GM12878 (cell line): ENCODE results near the gene MGAT3. TPM values are rescaled to one million over a fixed set of nuclear protein-coding genes. Genes with fewer than 3 reads are reported as not detected.

Experiments
- ATAC-seq: fragments of 200-7000 bp; cut with Tn5 transposase; 3 replicates; pipeline ENCODE4 v1.9.1; 2020; ENCODE audit warnings: mild to moderate bottlenecking, moderate library complexity
- BruUV-seq: library from RNA; stranded (reverse); fragments of 400-500 nt; replicated peaks from 2 replicates; lab custom pipeline; 2021; lab: Mats Ljungman, UMichigan
- CTCF ChIA-PET: fragments of 300-600 bp; sonication (Branson Sonifier 250); formaldehyde crosslinking; extraction: SDS; loops from one replicate; lab custom pipeline; 2021; ENCODE audit warnings: inconsistent platforms; lab: Yijun Ruan, JAX
- POLR2A ChIA-PET: fragments of 350-600 bp; formaldehyde crosslinking; extraction: SDS; loops from one replicate; lab custom pipeline; 2021; ENCODE audit warnings: inconsistent platforms; lab: Charles Lee
- RAD21 ChIA-PET: fragments of 300-600 bp; sonication (Branson Sonifier 250); formaldehyde crosslinking; loops from one replicate; lab custom pipeline; 2023; ENCODE audit warnings: antibody characterized with exemption; ENCODE audit not compliant: unreplicated experiment; lab: Charles Lee
- SMC1A ChIA-PET: fragments of 300-600 bp; sonication (Branson Sonifier 250); formaldehyde crosslinking; loops from one replicate; lab custom pipeline; 2023; ENCODE audit not compliant: unreplicated experiment, uncharacterized antibody; lab: Charles Lee
- DNase-seq: peaks from one replicate; pipeline ENCODE4 v3.0.0-alpha.2; 2011; ENCODE audit warnings: low read depth, low spot score
- FAIRE-seq: peaks from 3 replicates; lab custom pipeline; 2011; peaks lifted over from hg19 to GRCh38; lab: Jason Lieb, UNC
- H2AFZ ChIP-seq: 2 replicates; pipeline ENCODE4 v1.6.0; 2011; ENCODE audit warnings: low read depth, low read length, control low read depth; ENCODE audit not compliant: control insufficient read depth
- H3K27ac ChIP-seq: 2 replicates; pipeline ENCODE4 v1.5.1; 2011; ENCODE audit warnings: control low read depth; ENCODE audit not compliant: control insufficient read depth, insufficient read depth
- H3K27me3 ChIP-seq, 2 experiments: replicated peaks in 1 of 2; 2 replicates each; pipeline versions ENCODE4 v1.6.0 to v1.6.1; 2011; ENCODE audit warnings: low read length in 1 of 2; ENCODE audit not compliant: control insufficient read depth in 2 of 2, insufficient read depth in 2 of 2
- H3K36me3 ChIP-seq, 2 experiments: 2 replicates each; pipeline ENCODE4 v1.5.1; 2011; ENCODE audit warnings: low read length in 1 of 2; ENCODE audit not compliant: control insufficient read depth in 2 of 2, insufficient read depth in 2 of 2
- H3K4me1 ChIP-seq: 2 replicates; pipeline ENCODE4 v1.6.1; 2011; ENCODE audit warnings: mild to moderate bottlenecking, low read length, moderate library complexity, mixed read lengths; ENCODE audit not compliant: control insufficient read depth, insufficient read depth
- H3K4me2 ChIP-seq: 2 replicates; pipeline ENCODE4 v1.6.0; 2011; ENCODE audit warnings: control low read depth; ENCODE audit not compliant: control insufficient read depth, insufficient read depth
- H3K4me3 ChIP-seq: fragments of 200-600 bp; sonication (generic); 2 replicates; pipeline ENCODE4 v1.5.1; 2016
- H3K79me2 ChIP-seq: 2 replicates; pipeline ENCODE4 v1.6.0; 2011; ENCODE audit warnings: low read length; ENCODE audit not compliant: control insufficient read depth, insufficient read depth
- H3K9ac ChIP-seq: 2 replicates; pipeline ENCODE4 v1.8.0; 2011; ENCODE audit warnings: low read length, control low read depth, mixed read lengths; ENCODE audit not compliant: control insufficient read depth, insufficient read depth
- H3K9me3 ChIP-seq: replicated peaks from 3 replicates; pipeline ENCODE4 v1.5.1; 2011; ENCODE audit warnings: mild to moderate bottlenecking, low read length; ENCODE audit not compliant: control insufficient read depth, insufficient read depth
- H4K20me1 ChIP-seq: 2 replicates; pipeline ENCODE4 v1.6.0; 2011; ENCODE audit not compliant: control insufficient read depth, insufficient read depth
- CBFB ChIP-seq: IDR thresholded peaks from 2 replicates; pipeline ENCODE4 v1.6.1; 2016; ENCODE audit warnings: antibody characterized with exemption, low read depth
- ESRRA ChIP-seq: IDR thresholded peaks from 2 replicates; pipeline ENCODE4 v1.6.1; 2012; ENCODE audit warnings: mild to moderate bottlenecking, low read length, improper control_type of control experiment
- LARP7 ChIP-seq: fragments of 450-650 bp; IDR thresholded peaks from 2 replicates; pipeline ENCODE4 v1.6.1; 2017; ENCODE audit warnings: mild to moderate bottlenecking
- NKRF ChIP-seq: fragments of 450-650 bp; conservative IDR thresholded peaks from 2 replicates; pipeline ENCODE4 v1.6.1; 2017; ENCODE audit warnings: mild to moderate bottlenecking, moderate library complexity
- POLR2A ChIP-seq: IDR thresholded peaks from 2 replicates; pipeline ENCODE4 v1.6.1; 2011; ENCODE audit warnings: low read depth, mild to moderate bottlenecking, low read length
- POLR2AphosphoS5 ChIP-seq: IDR thresholded peaks from 2 replicates; pipeline ENCODE4 v1.6.1; 2011; ENCODE audit warnings: mild to moderate bottlenecking, low read length, inconsistent platforms
- STAT3 ChIP-seq: IDR thresholded peaks from 2 replicates; pipeline ENCODE4 v1.6.1; 2011; ENCODE audit warnings: low read depth, low read length, improper control_type of control experiment
- TARDBP ChIP-seq: IDR thresholded peaks from 2 replicates; pipeline ENCODE4 v1.6.1; 2016; ENCODE audit warnings: borderline replicate concordance
- TCF12 ChIP-seq: IDR thresholded peaks from 2 replicates; pipeline ENCODE4 v1.6.1; 2011; ENCODE audit warnings: low read depth, mild to moderate bottlenecking, low read length
- YY1 ChIP-seq: IDR thresholded peaks from 2 replicates; pipeline ENCODE4 v1.6.1; 2011; ENCODE audit warnings: low read depth, mild to moderate bottlenecking, low read length
- ZNF274 ChIP-seq: IDR thresholded peaks from one replicate; pipeline ENCODE4 v1.8.0; 2011; ENCODE audit not compliant: insufficient read length, insufficient read depth
- WGBS: methylation state at CpG from one replicate; pipeline ENCODE4 v1.1.6; 2016; ENCODE audit warnings: low lambda C conversion rate; ENCODE audit not compliant: insufficient replicate concordance, insufficient coverage; ENCODE audit errors: missing lambda C conversion rate; 5-methylcytosine and 5-hydroxymethylcytosine counted together
- in situ Hi-C: fragments of 300-500 bp; cut with MboI; formaldehyde crosslinking; loops from 9 replicates; pipeline ENCODE4 v1.14.3; 2018; ENCODE audit warnings: mixed read lengths
- intact Hi-C: fragments of 100-400 bp; cut with micrococcal nuclease; formaldehyde crosslinking; loops from one replicate; pipeline ENCODE4 v1.14.2; 2022; ENCODE audit not compliant: unreplicated experiment
- polyA plus RNA-seq, 11 experiments: library from polyadenylated mRNA; depleted of rRNA in 4 of 11; unstranded in 6 of 11; stranded (reverse) in 5 of 11; fragments of >200 nt; fragmentation: Nextera tagmentation in 4 of 11; fragmentation: Illumina TruSeq in 1 of 11; extraction: Ambion mirVana in 4 of 11; extraction: Trizol in 1 of 11; gene quantifications; 1 replicate in 1 of 11; 2 replicates in 10 of 11; pipeline versions ENCODE4 v1.2.1 to v1.2.3, GENCODE V29; 2011 to 2016; ENCODE audit warnings: inconsistent platforms in 2 of 11, missing spikeins in 2 of 11, low read depth in 1 of 11
- total RNA-seq, 4 experiments: library from RNA; depleted of rRNA in 3 of 4; stranded (reverse); fragments of >200 nt in 3 of 4; fragmentation: Illumina TruSeq in 1 of 4; extraction: Trizol in 1 of 4; gene quantifications; 2 replicates each; pipeline versions ENCODE4 v1.2.1 to v1.2.3, GENCODE V29; 2013 to 2021

MGAT3 gene
- total and polyA plus RNA-seq, 10 of the 15 experiments (the other 5 are each of a cell fraction or from before 2014, with no cell fraction given): 0.32 to 40.2 (median 11.9) TPM

GRCh38 chr22:39515266-39516050 lies 58.6 kb downstream of the MGAT3 start:
- Histone ChIP-seq H3K27me3 (no peaks in the 10 kb centered on the region), H2AFZ (no peak overlapping the region), H3K27ac (no peak overlapping the region; the same call in 1 of the 2 replicates), H3K79me2 (peaks cover 24% of the 10 kb centered on the region), H3K36me3 (peaks cover 30 to 35% of the 10 kb centered on the region in 2 experiments; a peak in 3 of 4 replicates), H3K4me2 (0 out of 2 replicates have a peak overlapping the region, but pooled peaks have one; percentile 19), H4K20me1 (peaks cover 4% of the 10 kb centered on the region; the same call in 1 of the 2 replicates), H3K9ac (no peak overlapping the region), H3K9me3 (no peaks in the 10 kb centered on the region), H3K4me1 (peaks cover 16% of the 10 kb centered on the region), H3K4me3 (no peak overlapping the region)
- intact Hi-C loops: loop anchor here (5.0 kb wide), 1 partner anchor 118 kb away; the partner anchor contains the start of gene TAB1
- RAD21 ChIA-PET: interaction anchor here (0.7 to 3.2 kb wide), 9 partner anchors 13 to 172 kb away, joined by 3 to 17 read pairs (median 4); no protein-coding TSS in a partner anchor
- in situ Hi-C loops: loop anchor here (25.0 kb wide), 1 partner anchor 353 kb away; the partner anchor contains the start of gene CBX7
- SMC1A ChIA-PET: interaction anchor here (0.5 to 3.8 kb wide), 19 partner anchors 8 to 1115 kb away, joined by 3 to 30 read pairs (median 4); partner anchors contain the start of genes MIEF1 and TAB1
- CTCF ChIA-PET: interaction anchor here (0.8 to 8.0 kb wide), 31 partner anchors 8 to 366 kb away, joined by 3 to 75 read pairs (median 7); partner anchors contain the start of genes MIEF1, RPS19BP1 and TAB1
- no peak for TF ChIP-seq YY1
- peak; percentile 40; the same call in 1 of the 2 replicates for TF ChIP-seq POLR2A
- no TSS peak for BruUV-seq
- FAIRE-seq (no peak), DNase-seq (no peak), ATAC-seq (no peak)
- 78% methylated on average over 12 of the region's 12 CpGs for WGBS
- POLR2A ChIA-PET: interaction anchor here (0.6 to 1.4 kb wide), 5 partner anchors 8 to 395 kb away, joined by 3 to 4 read pairs (median 4); partner anchors contain the start of gene MIEF1

GRCh38 chr22:39517470-39517869 lies 60.7 kb downstream of the MGAT3 start:
- intact Hi-C loops (loop anchor here (5.0 kb wide), 1 partner anchor 120 kb away; the partner anchor contains the start of gene TAB1), in situ Hi-C loops (loop anchor here (25.0 kb wide), 1 partner anchor 355 kb away; the partner anchor contains the start of gene CBX7)
- Histone ChIP-seq H2AFZ (no peak overlapping the region), H3K79me2 (peaks cover 44% of the 10 kb centered on the region), H3K4me2 (no peak overlapping the region), H3K9me3 (no peaks in the 10 kb centered on the region), H3K27me3 (no peaks in the 10 kb centered on the region), H3K9ac (no peak overlapping the region), H3K4me3 (no peak overlapping the region), H4K20me1 (0 out of 2 replicates have a peak, but pooled peaks cover 6% of the 10 kb centered on the region), H3K4me1 (peaks cover 16% of the 10 kb centered on the region), H3K27ac (no peak overlapping the region), H3K36me3 (peaks cover 24 to 38% of the 10 kb centered on the region in 2 experiments; a peak in 3 of 4 replicates)
- DNase-seq (no peak), FAIRE-seq (no peak), ATAC-seq (no peak)
- SMC1A ChIA-PET: interaction anchor here (0.7 to 3.8 kb wide), 6 partner anchors 12 to 81 kb away, joined by 3 to 30 read pairs (median 5); partner anchors contain the start of gene MIEF1
- 75% methylated on average over 3 of the region's 3 CpGs for WGBS
- TF ChIP-seq ZNF274 (no peak), NKRF (no peak), STAT3 (no peak), ESRRA (no peak), CBFB (no peak), TARDBP (no peak), LARP7 (no peak), POLR2AphosphoS5 (peak; percentile 51; the same call in 1 of the 2 replicates), TCF12 (no peak)
- RAD21 ChIA-PET: interaction anchor here (1.0 to 3.2 kb wide), 6 partner anchors 11 to 118 kb away, joined by 3 to 17 read pairs (median 4); partner anchors contain the start of genes MIEF1 and TAB1
- POLR2A ChIA-PET: interaction anchor here (0.8 to 1.6 kb wide), 3 partner anchors 11 to 82 kb away, joined by 3 to 4 read pairs (median 4); partner anchors contain the start of gene MIEF1
- no TSS peak for BruUV-seq
- CTCF ChIA-PET: interaction anchor here (0.7 to 8.0 kb wide), 13 partner anchors 10 to 1665 kb away, joined by 3 to 75 read pairs (median 4); partner anchors contain the start of genes MIEF1, RPS19BP1 and TAB1
